ENCODE results near the gene KLRG1.

Gene KLRG1

DNA sequence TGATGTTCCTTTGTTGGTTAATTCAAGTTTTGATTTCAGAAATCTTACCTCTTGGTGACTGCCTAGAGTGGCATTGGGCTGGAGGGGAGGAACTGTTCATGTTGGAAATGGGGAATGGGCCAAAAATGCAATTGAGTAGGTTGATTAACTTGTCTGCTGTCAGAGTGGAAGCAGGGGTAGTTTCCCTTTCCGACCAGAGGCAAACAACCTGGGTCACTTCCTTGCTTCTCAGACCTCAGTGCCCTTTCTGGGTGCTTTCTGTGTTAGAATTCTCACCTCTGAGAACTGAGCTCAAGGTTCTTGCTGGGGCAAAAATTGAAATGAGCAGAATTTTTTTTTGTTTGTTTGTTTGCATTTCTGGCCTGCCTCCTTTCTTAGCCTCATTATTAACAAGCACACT lies 37.6 kb upstream of the KLRG1 start:
- TF ChIP-seq, protein P1, sequence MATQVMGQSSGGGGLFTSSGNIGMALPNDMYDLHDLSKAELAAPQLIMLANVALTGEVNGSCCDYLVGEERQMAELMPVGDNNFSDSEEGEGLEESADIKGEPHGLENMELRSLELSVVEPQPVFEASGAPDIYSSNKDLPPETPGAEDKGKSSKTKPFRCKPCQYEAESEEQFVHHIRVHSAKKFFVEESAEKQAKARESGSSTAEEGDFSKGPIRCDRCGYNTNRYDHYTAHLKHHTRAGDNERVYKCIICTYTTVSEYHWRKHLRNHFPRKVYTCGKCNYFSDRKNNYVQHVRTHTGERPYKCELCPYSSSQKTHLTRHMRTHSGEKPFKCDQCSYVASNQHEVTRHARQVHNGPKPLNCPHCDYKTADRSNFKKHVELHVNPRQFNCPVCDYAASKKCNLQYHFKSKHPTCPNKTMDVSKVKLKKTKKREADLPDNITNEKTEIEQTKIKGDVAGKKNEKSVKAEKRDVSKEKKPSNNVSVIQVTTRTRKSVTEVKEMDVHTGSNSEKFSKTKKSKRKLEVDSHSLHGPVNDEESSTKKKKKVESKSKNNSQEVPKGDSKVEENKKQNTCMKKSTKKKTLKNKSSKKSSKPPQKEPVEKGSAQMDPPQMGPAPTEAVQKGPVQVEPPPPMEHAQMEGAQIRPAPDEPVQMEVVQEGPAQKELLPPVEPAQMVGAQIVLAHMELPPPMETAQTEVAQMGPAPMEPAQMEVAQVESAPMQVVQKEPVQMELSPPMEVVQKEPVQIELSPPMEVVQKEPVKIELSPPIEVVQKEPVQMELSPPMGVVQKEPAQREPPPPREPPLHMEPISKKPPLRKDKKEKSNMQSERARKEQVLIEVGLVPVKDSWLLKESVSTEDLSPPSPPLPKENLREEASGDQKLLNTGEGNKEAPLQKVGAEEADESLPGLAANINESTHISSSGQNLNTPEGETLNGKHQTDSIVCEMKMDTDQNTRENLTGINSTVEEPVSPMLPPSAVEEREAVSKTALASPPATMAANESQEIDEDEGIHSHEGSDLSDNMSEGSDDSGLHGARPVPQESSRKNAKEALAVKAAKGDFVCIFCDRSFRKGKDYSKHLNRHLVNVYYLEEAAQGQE (IDR thresholded peaks at IDR 0.05; ENCODE audit: insufficient read depth in 1 of 2, low read depth in 2 of 2, low read length in 2 of 2): no peak
- no peak for TF ChIP-seq SIN3A (IDR thresholded peaks at IDR 0.05; ENCODE audit: borderline replicate concordance, insufficient read depth, low read length)
- TF ChIP-seq FOXP2 (optimal IDR thresholded peaks at IDR 0.05; ENCODE audit: borderline replicate concordance, extremely low read depth, extremely low read length, insufficient read depth): no peak
- TF ChIP-seq TAF1 (IDR thresholded peaks at IDR 0.05; ENCODE audit: borderline replicate concordance, insufficient read depth, low read length): no peak
- TF ChIP-seq POLR2AphosphoS5 (IDR thresholded peaks at IDR 0.05; ENCODE audit: low read depth, low read length): no peak

DNA sequence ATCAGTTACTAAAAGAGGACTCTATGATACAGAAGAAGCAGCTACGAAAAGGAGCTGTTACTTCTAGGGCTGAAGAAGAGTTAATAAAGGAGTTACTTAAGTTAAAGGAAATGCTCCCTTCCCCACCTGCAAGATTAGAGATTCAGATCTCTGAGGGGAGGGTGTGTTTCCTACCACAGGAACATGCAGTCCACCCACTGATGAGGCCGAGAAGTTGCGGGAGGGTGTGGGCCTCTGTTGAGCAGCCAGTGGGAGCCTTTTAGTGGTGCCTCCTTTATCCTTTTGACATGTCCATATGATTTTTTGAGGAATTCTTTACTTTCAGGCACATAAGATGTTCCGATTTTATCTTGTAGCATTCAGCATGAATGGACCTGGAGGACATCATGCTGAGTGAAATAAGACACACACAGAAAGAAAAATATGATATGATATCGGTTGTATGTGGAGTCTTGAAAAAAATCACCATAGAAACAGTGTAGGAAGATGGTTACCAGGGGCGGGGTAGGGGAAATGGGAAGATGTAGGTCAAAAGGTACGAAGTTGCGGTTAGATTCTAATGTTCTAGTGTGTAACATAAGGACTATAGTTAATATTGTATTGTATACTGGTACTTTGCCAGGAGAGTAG lies 35.5 kb upstream of the KLRG1 start:
- TF ChIP-seq POLR2AphosphoS5 (IDR thresholded peaks at IDR 0.05; ENCODE audit: low read depth, low read length) (no peak), FOXP2 (optimal IDR thresholded peaks at IDR 0.05; ENCODE audit: borderline replicate concordance, extremely low read depth, extremely low read length, insufficient read depth) (no peak), TAF1 (IDR thresholded peaks at IDR 0.05; ENCODE audit: borderline replicate concordance, insufficient read depth, low read length) (no peak), SIN3A (IDR thresholded peaks at IDR 0.05; ENCODE audit: borderline replicate concordance, insufficient read depth, low read length) (no peak)
- TF ChIP-seq, protein P1 (IDR thresholded peaks at IDR 0.05; ENCODE audit: insufficient read depth in 1 of 2, low read depth in 2 of 2, low read length in 2 of 2): no peak

DNA sequence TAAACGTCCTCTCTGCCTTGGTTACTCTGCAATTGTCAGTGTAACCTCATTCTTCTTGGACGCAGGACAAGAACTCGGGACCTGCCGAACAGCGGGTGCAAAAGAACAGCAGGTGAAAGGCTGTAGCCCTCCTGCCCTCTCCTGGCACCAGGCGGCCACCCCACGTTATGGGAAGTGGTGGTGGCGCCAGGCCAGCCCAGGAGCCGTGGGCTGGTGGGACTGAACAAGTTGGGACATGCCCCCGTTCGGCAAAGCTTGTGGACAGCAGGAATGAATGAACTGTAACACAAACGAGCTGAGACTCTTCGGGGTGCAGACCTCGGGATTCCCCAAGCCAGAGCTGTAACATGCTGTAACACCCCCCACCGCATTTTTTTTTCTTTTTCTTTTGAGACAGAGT lies 33.3 kb upstream of the KLRG1 start:
- TF ChIP-seq POLR2AphosphoS5 (IDR thresholded peaks at IDR 0.05; ENCODE audit: low read depth, low read length) (no peak), TAF1 (IDR thresholded peaks at IDR 0.05; ENCODE audit: borderline replicate concordance, insufficient read depth, low read length) (no peak), SIN3A (IDR thresholded peaks at IDR 0.05; ENCODE audit: borderline replicate concordance, insufficient read depth, low read length) (no peak), FOXP2 (optimal IDR thresholded peaks at IDR 0.05; ENCODE audit: borderline replicate concordance, extremely low read depth, extremely low read length, insufficient read depth) (no peak)
- TF ChIP-seq, protein P1 (IDR thresholded peaks at IDR 0.05; ENCODE audit: insufficient read depth in 1 of 2, low read depth in 2 of 2, low read length in 2 of 2): no peak

DNA sequence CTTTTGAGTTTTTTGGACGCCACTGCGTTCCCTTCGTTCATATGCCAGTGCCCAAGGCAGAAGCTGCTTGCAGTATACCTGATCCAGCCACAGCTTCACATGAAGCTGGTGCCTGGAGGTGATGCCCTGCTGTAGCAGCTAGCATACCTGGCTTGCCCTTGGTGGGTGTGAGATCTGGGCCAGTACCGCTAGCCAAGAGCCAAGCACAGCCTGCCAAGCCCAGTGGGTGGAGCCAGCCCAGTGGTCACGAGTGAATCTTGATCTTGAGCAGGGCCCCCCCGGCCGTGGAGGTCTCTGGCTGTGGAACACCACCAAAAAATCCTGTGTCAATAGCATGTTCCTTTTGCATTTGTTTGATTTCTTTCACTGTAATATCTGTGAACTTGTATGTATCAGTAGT lies 32.6 kb upstream of the KLRG1 start:
- TF ChIP-seq POLR2AphosphoS5 (IDR thresholded peaks at IDR 0.05; ENCODE audit: low read depth, low read length) (no peak), TAF1 (IDR thresholded peaks at IDR 0.05; ENCODE audit: borderline replicate concordance, insufficient read depth, low read length) (no peak), FOXP2 (optimal IDR thresholded peaks at IDR 0.05; ENCODE audit: borderline replicate concordance, extremely low read depth, extremely low read length, insufficient read depth) (no peak), SIN3A (IDR thresholded peaks at IDR 0.05; ENCODE audit: borderline replicate concordance, insufficient read depth, low read length) (no peak)
- TF ChIP-seq, protein P1 (IDR thresholded peaks at IDR 0.05; ENCODE audit: insufficient read depth in 1 of 2, low read depth in 2 of 2, low read length in 2 of 2): no peak
